Measurements from ENCODE around the gene EXOSC7.

DNA sequence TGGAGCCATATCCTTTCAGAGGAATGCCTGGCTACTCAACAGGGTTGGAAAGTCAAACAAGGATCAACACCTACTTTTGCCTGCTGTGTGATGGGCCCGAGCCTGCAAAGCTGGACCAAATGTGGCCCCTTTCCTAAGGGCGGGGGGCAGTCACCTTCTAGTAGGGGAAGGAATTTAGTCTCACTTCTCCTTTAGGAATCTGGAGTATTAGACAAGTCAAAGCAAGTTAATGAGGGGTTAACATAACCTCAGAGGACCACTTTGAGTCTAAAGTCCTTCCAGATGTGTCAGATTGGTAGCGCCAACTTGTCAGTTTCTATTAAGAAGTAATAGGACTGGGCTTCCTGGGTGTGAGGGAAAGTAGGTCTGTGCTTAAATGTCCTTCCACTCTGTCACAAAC, 6.8 kb downstream of the EXOSC7 start:
- TF ChIP-seq POLR2AphosphoS5 (IDR thresholded peaks at IDR 0.05), result no peak
- TF ChIP-seq, protein P1, sequence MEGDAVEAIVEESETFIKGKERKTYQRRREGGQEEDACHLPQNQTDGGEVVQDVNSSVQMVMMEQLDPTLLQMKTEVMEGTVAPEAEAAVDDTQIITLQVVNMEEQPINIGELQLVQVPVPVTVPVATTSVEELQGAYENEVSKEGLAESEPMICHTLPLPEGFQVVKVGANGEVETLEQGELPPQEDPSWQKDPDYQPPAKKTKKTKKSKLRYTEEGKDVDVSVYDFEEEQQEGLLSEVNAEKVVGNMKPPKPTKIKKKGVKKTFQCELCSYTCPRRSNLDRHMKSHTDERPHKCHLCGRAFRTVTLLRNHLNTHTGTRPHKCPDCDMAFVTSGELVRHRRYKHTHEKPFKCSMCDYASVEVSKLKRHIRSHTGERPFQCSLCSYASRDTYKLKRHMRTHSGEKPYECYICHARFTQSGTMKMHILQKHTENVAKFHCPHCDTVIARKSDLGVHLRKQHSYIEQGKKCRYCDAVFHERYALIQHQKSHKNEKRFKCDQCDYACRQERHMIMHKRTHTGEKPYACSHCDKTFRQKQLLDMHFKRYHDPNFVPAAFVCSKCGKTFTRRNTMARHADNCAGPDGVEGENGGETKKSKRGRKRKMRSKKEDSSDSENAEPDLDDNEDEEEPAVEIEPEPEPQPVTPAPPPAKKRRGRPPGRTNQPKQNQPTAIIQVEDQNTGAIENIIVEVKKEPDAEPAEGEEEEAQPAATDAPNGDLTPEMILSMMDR (IDR thresholded peaks at IDR 0.05; ENCODE audit: poor library complexity, severe bottlenecking), result no peak
- TF ChIP-seq EZH2 (IDR thresholded peaks at IDR 0.05; ENCODE audit: borderline replicate concordance, insufficient read depth, low read length, poor library complexity, severe bottlenecking), result no peak
- TF ChIP-seq EP300 (conservative IDR thresholded peaks at IDR 0.05; ENCODE audit: poor library complexity, severe bottlenecking), result no peak
- TF ChIP-seq, protein P2, sequence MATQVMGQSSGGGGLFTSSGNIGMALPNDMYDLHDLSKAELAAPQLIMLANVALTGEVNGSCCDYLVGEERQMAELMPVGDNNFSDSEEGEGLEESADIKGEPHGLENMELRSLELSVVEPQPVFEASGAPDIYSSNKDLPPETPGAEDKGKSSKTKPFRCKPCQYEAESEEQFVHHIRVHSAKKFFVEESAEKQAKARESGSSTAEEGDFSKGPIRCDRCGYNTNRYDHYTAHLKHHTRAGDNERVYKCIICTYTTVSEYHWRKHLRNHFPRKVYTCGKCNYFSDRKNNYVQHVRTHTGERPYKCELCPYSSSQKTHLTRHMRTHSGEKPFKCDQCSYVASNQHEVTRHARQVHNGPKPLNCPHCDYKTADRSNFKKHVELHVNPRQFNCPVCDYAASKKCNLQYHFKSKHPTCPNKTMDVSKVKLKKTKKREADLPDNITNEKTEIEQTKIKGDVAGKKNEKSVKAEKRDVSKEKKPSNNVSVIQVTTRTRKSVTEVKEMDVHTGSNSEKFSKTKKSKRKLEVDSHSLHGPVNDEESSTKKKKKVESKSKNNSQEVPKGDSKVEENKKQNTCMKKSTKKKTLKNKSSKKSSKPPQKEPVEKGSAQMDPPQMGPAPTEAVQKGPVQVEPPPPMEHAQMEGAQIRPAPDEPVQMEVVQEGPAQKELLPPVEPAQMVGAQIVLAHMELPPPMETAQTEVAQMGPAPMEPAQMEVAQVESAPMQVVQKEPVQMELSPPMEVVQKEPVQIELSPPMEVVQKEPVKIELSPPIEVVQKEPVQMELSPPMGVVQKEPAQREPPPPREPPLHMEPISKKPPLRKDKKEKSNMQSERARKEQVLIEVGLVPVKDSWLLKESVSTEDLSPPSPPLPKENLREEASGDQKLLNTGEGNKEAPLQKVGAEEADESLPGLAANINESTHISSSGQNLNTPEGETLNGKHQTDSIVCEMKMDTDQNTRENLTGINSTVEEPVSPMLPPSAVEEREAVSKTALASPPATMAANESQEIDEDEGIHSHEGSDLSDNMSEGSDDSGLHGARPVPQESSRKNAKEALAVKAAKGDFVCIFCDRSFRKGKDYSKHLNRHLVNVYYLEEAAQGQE (IDR thresholded peaks at IDR 0.05; ENCODE audit: borderline replicate concordance), result no peak
- TF ChIP-seq TAF1 (IDR thresholded peaks at IDR 0.05; ENCODE audit: low read depth), result no peak
- no peak for TF ChIP-seq RAD21 (conservative IDR thresholded peaks at IDR 0.05)
- no peak for TF ChIP-seq MXI1 (conservative IDR thresholded peaks at IDR 0.05; ENCODE audit: poor library complexity, severe bottlenecking)
